Body of pancreas (tissue), 4 donors: ENCODE data around the gene NF1.

ENCODE experiments used
- POLR2A ChIP-seq, 3 donors: fragments of 450-650 bp; IDR thresholded peaks; one replicate each; pipeline ENCODE4 v1.6.1; 2016; ENCODE audit warnings: antibody characterized with exemption in 3 of 3, mild to moderate bottlenecking in 2 of 3
- TF ChIP-seq, protein P1 (sequence below), 7 experiments: fragments of 450-650 bp in 4 of 7; fragments of 200-600 bp in 3 of 7; sonication (generic) in 3 of 7; IDR thresholded peaks; one replicate each; pipeline ENCODE4 v1.5.1; 2016 to 2019; ENCODE audit warnings: antibody characterized with exemption in 7 of 7

- TF ChIP-seq, protein P1, sequence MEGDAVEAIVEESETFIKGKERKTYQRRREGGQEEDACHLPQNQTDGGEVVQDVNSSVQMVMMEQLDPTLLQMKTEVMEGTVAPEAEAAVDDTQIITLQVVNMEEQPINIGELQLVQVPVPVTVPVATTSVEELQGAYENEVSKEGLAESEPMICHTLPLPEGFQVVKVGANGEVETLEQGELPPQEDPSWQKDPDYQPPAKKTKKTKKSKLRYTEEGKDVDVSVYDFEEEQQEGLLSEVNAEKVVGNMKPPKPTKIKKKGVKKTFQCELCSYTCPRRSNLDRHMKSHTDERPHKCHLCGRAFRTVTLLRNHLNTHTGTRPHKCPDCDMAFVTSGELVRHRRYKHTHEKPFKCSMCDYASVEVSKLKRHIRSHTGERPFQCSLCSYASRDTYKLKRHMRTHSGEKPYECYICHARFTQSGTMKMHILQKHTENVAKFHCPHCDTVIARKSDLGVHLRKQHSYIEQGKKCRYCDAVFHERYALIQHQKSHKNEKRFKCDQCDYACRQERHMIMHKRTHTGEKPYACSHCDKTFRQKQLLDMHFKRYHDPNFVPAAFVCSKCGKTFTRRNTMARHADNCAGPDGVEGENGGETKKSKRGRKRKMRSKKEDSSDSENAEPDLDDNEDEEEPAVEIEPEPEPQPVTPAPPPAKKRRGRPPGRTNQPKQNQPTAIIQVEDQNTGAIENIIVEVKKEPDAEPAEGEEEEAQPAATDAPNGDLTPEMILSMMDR (IDR thresholded peaks at IDR 0.05), result no peak
- TF ChIP-seq POLR2A (IDR thresholded peaks at IDR 0.05), result no peak
Observed at GRCh38 chr17:31386542-31387075, 291.8 kb downstream of the NF1 start.
